ENCODE data around the gene PLAC8. TPM values are rescaled to one million over a fixed set of nuclear protein-coding genes. Genes with fewer than 3 reads are reported as not detected.

The PLAC8 gene
- total and polyA plus RNA-seq, 2 of the 13 experiments (the other 11 are each of a cell fraction or from before 2014, with no cell fraction given): 3.0 to 174 TPM

- in situ Hi-C loops (cut with HindIII; ENCODE audit: extremely low pct_ligation_motif_present, low pct_unique_long_range_greater_than_20kb) (no loop called here), intact Hi-C loops (cut with micrococcal nuclease; ENCODE audit: unreplicated experiment) (no loop called here)
- no peak for FAIRE-seq
- no peak for TF ChIP-seq HOXD1 (CRISPR knock-in tag; IDR thresholded peaks at IDR 0.05)
- TF ChIP-seq ZFP62 (CRISPR knock-in tag; IDR thresholded peaks at IDR 0.05): no peak
- no peak for TF ChIP-seq SMARCC2 (IDR thresholded peaks at IDR 0.05)
- no peak for TF ChIP-seq PAWR (CRISPR knock-in tag; IDR thresholded peaks at IDR 0.05; ENCODE audit: borderline replicate concordance)
- TF ChIP-seq ZNF841 (CRISPR knock-in tag; IDR thresholded peaks at IDR 0.05; ENCODE audit: borderline replicate concordance): no peak
- TF ChIP-seq ZNF879 (CRISPR knock-in tag; IDR thresholded peaks at IDR 0.05): no peak
- TF ChIP-seq, protein P1, sequence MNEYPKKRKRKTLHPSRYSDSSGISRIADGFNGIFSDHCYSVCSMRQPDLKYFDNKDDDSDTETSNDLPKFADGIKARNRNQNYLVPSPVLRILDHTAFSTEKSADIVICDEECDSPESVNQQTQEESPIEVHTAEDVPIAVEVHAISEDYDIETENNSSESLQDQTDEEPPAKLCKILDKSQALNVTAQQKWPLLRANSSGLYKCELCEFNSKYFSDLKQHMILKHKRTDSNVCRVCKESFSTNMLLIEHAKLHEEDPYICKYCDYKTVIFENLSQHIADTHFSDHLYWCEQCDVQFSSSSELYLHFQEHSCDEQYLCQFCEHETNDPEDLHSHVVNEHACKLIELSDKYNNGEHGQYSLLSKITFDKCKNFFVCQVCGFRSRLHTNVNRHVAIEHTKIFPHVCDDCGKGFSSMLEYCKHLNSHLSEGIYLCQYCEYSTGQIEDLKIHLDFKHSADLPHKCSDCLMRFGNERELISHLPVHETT (CRISPR knock-in tag; conservative IDR thresholded peaks at IDR 0.05): no peak
- no peak for TF ChIP-seq ZNF136 (CRISPR knock-in tag; IDR thresholded peaks at IDR 0.05; ENCODE audit: low read depth)
- no peak for TF ChIP-seq JDP2 (CRISPR knock-in tag; IDR thresholded peaks at IDR 0.05; ENCODE audit: borderline replicate concordance)
- TF ChIP-seq, protein P2, sequence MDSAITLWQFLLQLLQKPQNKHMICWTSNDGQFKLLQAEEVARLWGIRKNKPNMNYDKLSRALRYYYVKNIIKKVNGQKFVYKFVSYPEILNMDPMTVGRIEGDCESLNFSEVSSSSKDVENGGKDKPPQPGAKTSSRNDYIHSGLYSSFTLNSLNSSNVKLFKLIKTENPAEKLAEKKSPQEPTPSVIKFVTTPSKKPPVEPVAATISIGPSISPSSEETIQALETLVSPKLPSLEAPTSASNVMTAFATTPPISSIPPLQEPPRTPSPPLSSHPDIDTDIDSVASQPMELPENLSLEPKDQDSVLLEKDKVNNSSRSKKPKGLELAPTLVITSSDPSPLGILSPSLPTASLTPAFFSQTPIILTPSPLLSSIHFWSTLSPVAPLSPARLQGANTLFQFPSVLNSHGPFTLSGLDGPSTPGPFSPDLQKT (CRISPR knock-in tag; IDR thresholded peaks at IDR 0.05; ENCODE audit: borderline replicate concordance): no peak
- no peak for TF ChIP-seq RFX3 (CRISPR knock-in tag; IDR thresholded peaks at IDR 0.05)
- TF ChIP-seq NR3C1 (CRISPR knock-in tag; IDR thresholded peaks at IDR 0.05): no peak
- no peak for TF ChIP-seq THAP7 (CRISPR knock-in tag; IDR thresholded peaks at IDR 0.05)
- peaks cover 0 to 5% of the 10 kb centered on the region in 2 experiments; a peak in 2 of 5 replicates for H3K36me3 ChIP-seq (replicated peaks in 1 of 2; ENCODE audit: control insufficient read depth in 1 of 2, insufficient read depth in 2 of 2, low read length in 2 of 2)
- H3K4me3 ChIP-seq (replicated peaks in 1 of 3; ENCODE audit: insufficient read depth in 1 of 3, low read depth in 2 of 3, low read length in 3 of 3): no peak overlapping the region
- no peak overlapping the region for H3K4me2 ChIP-seq (ENCODE audit: low read depth, low read length)
- ChIA-PET CTCF (ENCODE audit: low intra/inter-chr PET ratio, low total read pairs) (no interaction called here), POLR2A (no interaction called here)
- no peak overlapping the region for H2AFZ ChIP-seq (ENCODE audit: low read length)
- no peaks in the 10 kb centered on the region for H4K20me1 ChIP-seq (ENCODE audit: insufficient read depth, low read length)
- H3K27me3 ChIP-seq (ENCODE audit: control insufficient read depth in 1 of 2, insufficient read depth in 2 of 2, low read length in 2 of 2): no peaks in the 10 kb centered on the region
- no peak overlapping the region for H3K9ac ChIP-seq (ENCODE audit: insufficient read depth, low read depth, low read length)
- WGBS (ENCODE audit: low lambda C conversion rate): 70% methylated on average over 6 of the region's 6 CpGs
- DNase-seq (ENCODE audit: low spot score): no peak
- no peak for ATAC-seq
- no peaks in the 10 kb centered on the region for H3K4me1 ChIP-seq (ENCODE audit: insufficient read depth, low read length)
- no peaks in the 10 kb centered on the region for H3K79me2 ChIP-seq (ENCODE audit: insufficient read depth, low read length)
- BruUV-seq (replicated peaks): no TSS peak
- H3K27ac ChIP-seq (ENCODE audit: extremely low read length, insufficient read depth, low read length): no peak overlapping the region
- H3K9me3 ChIP-seq (ENCODE audit: low read length): no peaks in the 10 kb centered on the region
Measured at GRCh38 chr4:83080561-83080960, 34.0 kb downstream of the PLAC8 start.

Measured in HepG2 (cell line).